AG08395 (cell line): ENCODE data around the gene STARD10.
"Not testable (repeated sequence)": the region's sequence is repeated elsewhere in the genome, so short reads cannot be mapped to it uniquely, and the experiment has no call there.

ENCODE experiments used
- DNase-seq: peaks from one replicate; pipeline ENCODE4 v3.0.0; 2012; ENCODE audit warnings: mixed read lengths, low spot score

Gene STARD10, protein sequence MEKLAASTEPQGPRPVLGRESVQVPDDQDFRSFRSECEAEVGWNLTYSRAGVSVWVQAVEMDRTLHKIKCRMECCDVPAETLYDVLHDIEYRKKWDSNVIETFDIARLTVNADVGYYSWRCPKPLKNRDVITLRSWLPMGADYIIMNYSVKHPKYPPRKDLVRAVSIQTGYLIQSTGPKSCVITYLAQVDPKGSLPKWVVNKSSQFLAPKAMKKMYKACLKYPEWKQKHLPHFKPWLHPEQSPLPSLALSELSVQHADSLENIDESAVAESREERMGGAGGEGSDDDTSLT

DNA sequence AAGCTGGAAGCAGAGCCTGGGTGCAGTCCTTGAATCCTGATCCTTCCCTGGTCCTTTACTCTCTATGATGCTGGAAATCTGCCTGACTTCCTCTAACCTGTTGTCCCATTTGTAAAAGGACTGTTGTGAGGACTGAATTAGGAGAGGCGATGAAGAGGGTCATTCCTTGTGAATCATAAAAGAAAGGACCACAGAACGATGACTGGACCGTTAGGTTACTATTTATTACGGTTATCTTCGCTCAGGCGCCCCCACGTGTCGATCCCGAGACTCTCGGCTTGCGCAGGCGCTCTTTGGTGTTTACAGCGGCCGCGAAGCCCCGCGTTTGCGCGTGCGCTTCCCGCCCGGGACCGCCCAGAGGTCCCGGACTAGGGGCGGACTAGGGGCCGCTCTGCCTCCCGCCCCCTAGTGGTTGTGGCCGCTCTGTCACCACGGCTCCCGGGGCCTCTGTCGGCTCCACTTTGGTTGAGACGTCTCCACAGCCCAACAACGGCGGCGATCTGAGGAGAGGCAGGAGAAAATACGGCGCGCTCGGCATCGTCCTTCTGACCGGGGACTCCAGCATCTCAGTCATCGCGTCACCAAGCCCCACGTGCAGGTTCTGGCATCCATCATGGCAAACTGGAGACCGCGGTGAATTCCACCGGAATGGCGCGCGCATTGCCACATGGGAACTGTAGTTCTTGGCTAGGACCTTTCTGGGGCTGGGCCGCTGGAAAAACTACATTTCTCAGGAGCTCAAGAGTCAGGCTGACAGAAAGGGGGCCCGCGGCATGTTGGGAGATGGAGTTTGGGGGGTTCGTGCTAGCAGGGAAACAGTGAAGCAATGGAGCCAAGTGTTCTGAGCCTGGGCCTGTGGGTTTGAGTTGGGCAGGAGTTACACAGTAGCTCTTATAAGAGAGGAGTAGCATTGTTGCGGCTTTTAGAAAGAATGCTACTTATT lies at the start of gene STARD10:
TSS of gene STARD10 (minus strand) at position 623 of the 943 bp plus-strand sequence. CDS start 12,866 bp downstream, outside the sequence.
- peak; percentile 100 for DNase-seq

DNA sequence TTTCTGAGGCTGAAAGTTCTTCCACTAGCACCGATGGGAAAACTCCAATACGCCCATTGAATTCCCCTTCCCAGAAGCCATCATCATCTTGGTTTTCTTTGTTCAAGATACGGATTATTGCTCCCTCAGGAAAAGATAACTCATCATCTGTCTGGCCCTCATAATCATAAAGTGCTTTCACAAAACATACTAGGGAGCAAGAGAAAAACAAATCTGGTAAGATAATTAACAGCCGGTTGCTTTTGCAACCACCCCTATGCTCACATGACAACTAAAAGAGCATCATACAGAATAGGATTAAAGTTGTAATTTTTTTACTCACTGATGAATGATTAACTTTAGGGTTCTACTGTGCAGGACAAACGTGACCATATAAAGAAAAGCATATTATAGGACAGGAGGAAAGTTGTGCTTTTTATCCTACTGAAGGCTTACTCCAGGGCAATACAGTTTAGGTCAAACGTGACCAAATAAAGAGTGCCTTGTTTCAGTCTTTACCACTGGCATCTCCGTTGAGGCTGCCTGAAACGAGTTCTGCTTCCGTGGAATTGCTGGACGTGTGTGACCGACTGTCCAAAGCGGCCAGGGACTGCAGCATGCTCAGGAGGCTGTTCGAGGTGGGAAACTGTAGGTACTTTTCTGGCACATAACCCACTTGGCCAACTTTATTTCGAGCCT lies 48.9 kb upstream of the STARD10 start:
- DNase-seq = no peak

DNA sequence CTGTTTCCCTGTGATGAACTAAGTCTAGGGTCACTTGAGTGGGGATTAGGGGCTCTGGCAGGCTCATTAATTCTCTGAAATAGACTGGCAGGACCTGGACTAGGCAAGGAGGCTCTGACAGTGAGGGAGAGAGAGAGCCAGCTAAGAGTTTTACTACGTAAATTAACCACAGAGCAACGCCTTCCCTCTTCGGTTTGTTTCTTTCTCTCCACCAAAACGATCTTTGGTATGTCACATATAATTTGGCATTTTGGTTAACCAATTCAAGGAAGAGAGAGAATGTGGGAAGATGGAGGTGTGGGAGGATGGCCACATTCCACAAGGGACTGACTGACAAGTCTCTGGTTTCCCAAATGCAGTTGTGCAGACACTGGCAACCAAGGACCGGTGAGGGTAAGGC lies 48.3 kb upstream of the STARD10 start:
- no peak for DNase-seq

DNA sequence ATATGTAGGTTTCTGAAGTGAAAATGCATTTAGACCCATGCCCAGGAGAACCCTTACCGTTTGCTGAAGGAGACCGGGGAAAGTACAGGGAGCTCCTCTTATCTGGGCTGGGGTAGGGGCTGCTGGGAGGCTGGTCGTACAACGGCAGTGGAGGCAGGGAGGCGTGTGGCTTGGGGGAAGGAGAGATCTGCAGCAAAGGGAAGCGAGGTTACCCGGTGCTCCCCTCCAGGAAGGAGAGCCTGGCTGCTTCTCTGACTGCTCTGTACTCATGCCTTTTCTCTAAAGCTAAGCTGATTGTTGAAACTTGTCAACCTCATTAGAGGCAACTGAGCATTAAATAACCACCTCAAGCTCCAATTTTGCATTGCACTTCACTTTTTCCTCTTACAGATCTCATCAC lies 47.5 kb upstream of the STARD10 start:
- DNase-seq = no peak

DNA sequence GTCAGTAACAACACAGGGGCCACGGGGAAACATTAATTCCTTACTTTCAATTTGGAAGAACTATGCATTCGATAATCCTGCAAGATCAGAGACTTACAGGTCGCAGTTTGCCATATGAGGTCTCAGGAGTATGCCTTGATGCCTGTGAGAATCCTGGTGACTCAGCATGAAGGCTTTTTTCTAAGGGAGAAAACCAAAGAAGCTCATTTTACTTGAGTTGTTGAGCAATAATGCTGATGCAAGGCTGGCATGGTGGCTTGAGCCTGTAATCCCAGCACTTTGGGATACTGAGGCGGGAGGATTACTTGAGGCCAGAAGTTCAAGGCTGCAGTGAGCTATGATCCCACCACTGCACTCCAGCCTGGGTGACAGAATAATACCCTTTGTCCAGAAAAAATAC lies 46.9 kb upstream of the STARD10 start:
- peak; percentile 69 for DNase-seq

DNA sequence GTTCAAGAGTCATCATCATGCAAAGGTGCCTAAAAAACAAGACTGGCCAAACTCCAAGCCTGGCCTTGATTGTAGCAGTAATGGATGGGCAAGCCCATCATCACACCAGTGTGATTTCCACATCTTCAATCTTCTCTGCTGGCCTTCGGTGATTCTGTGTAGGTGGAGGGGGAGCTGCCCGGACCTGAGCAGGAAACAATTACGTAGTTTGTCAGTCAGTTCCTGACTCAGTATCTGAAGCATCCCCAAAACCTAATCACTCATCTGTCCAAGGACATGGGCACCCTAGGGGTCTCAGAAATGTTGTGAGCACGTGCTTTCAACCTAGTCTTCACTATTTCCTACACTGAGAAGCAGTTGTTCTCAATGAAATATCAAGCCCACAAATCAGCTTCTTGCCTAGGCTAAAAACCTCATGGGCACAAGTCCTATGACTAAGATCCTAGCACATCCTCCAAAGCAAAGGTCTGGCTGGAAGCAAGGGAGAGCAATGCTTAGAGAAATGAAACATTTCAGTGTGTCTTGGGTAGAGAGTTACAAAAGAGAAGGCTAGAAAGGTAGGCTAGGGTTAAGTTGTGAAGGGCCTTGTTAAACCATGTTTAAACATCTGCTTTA lies 45.0 kb upstream of the STARD10 start:
- DNase-seq = no peak

DNA sequence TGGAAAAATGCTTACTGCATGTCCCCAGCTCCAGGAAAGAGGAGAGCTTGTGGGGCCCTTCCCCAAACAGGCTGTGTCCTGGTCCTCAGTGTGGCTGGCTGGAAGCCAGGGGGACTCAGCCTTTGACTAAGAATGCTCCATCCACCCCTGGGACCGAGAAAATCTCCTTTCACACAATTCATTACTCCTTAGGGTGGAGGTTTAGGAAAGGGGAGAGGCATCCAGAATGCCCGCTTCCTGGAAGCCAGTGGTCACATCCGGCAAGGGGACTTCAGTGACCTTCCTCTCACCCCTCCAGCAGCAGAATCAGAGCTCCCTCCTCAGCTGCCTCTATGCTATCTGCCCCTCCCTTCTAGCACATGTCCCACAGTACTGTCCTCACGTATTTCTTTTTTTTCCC lies 42.3 kb upstream of the STARD10 start:
- DNase-seq = no peak

DNA sequence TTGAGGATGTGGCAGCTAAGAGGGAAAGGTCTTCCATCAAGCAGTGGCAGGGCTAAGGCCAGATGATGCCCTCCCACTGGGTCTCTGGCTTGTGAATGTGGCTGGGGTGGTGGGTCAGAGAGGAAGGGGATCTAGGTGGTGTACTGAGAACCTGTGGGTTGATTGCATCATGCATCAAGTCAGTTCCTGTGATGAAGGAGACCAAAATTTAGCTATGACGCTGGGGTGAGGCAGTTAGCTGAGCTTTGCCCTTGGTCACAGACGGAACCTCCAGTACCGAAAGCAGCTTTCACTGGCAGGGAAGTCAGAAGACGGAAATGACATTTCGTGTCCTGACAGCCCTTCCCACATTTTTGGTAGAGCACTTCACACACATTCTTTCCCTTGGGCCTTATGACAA lies 41.1 kb upstream of the STARD10 start:
- DNase-seq = no peak

DNA sequence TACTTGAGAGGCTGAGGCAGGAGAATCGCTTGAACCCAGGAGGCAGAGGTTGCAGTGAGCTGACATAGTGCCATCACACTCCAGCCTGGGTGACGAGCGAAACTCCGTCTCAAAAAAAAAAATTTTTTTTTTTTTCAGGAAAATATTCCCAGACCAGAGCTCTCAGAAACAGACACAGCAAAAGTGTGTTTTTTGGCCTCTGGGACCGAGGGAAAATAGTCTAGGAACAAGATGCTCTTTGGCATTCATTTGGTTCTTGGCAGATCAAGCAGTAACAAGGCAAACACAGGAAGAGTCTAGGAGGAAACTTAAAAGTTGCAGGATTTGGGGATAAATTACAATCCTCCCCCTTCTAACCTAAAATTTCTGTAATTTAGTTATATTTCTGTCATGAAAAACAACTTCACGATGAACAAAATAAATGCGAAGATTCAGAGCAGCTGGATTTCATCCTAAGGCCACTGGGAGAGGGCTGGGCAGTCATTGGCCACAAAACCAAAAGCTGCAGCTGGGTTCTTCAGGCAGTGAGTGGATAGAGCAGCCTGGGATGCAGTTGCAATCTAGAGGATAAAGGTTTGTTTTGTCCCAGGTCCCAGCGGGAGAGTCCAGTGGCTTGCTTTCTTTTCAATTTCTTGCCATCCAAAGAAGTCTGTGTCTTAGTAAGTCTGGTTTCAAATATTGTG lies 40.1 kb upstream of the STARD10 start:
- no peak for DNase-seq

DNA sequence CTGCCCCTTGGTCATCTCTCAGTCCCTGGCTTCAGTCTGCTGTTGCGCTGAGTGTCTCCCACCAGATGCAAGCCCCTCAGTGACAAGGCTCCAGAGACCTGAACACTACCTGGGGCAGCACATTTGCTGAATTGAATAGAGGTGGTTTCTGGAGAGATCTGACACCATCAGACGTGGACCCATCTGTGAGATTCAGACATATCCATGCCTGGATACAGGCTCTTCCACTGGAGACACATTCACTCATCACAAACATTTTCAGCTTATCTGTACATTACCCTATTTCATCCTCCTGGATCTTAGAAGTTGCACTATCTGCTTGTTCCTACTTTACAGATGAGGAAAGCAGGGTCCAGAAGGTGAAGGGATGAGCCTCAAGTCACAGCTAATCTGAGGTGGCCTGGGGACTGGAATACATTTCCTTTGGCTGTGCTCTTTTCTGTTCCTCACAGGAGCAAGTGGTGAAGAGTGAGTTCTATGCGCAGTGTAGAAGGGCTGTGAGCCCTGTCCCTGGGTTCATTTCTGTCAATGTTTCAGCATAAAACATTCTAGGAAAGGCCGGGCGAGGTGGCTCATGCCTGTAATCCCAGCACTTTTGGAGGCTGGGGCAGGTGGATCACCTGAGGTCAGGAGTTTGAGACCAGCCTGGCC lies 39.4 kb upstream of the STARD10 start:
- no peak for DNase-seq

DNA sequence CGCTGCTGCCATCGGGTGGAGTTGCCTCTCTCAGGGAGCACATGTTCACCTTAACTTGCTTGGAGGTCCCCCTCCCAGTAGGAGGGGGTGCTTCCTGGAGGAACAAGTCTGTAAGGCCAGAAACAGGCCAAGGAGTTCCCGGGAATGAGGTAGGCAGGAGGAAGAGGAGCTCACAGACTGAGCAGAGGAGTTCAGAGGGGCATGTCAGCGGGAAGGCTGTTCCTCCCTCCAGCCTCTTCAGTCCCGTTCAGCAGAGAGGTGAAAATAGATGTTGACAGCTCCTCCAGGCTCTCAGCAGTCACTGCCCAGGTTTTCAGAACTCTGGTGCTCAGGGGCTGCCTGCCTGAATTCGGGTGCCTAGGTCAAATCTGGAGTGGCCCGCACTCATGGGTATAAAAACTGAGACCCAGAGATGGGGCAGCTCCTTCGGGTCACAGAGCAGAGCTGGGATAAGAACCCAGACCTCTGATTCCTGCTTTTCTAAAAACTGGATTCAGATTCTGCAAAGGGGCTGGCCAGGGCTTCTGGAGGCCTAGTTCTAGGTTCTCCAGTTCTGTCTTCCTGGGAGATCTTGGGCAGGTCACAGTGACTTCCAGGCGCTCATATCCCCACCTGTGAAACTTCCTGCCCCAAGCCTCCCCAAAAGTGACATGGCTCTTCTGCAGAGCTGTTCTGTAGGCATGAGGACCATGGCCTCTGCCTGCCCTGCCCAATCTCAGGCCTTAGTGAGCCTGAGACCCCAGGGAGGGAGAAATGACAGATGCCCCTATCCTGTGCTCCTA lies 38.6 kb upstream of the STARD10 start:
- DNase-seq = no peak

DNA sequence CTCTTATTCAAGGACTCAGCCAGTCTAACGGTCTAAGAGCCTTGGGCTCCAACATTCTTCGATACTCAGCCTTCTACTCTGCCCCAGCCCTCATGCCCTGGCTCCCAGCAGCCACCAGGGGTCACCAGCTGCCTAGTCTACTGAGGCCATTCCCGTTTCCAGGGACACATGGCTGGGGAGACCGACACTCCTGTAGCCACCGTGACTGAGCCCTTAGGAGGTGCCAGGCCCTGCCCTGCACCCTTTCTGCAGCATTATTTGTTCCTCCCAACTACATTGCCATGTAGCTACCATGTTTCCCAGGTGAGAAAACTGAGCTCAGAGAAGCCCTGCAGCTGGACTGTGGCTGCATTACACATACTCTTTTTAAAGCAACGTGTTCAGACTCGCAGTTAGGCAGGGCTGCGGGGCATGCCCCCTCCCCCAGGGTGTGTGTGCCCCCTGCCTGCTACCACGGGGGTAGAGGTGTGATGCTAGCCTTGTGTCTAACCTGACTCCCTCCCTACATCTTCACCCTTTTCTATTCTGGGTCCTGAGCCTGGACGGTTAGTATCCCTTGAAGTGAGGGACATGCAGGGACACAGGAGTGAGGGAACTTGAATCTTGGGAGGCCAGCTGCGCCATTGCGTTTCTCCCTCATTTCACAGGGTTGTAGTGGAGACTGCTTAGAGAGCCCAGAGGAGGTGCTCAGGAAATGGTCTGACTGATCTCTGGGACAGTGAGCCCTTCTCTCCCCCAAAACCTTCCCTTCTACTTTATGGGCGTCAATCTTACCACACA lies 37.9 kb upstream of the STARD10 start:
- DNase-seq = peak; percentile 79

DNA sequence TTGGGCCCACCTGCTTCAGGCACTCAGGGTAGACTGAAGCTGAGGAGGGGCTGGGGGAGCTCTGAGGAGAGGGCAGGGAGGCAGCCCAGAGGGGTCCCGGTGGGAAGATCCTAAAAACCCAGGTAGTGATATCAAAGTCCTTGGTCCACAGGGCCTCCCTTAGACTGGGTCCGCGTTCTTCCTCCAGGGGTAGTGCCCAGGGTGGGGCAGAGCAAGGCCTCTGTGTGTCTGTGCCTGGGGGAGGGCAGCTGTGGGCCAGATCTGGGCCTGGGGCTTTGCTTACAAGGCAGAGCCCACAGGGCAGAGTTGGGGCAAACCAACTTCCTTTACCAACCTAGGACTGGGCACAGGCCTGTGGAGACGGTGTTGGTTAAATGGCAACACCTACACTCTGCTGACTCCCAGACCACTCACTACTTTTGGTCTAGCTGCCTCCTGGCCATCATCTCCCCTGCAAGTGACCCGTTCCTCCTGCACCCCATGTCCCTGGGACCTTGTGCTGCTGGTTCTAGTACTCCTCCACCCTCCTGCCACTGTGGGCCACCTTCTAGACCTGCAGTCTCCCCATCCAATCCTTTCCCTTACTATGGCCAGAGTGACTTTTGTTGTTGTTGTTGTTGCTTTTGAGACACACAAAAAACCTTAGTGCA lies 36.2 kb upstream of the STARD10 start:
- no peak for DNase-seq

DNA sequence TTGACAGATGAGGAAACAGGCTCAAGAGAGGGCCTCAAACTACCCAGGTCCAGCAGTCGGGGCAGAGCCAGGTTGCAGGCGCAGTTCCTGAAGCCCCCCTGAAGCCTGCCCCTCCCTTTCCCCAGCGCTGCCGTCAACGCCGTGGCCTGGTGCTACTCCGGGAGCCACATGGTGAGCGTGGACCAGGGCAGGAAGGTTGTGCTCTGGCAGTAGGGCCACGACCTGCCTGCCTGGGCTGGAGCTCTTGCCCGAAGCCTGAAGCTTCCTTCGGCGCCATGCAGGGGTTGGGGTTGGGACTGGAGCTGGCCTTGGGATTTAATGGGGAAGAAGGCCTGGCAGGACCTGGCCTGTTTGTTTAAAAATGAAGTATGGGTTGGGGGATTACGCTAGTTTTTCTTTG lies 35.3 kb upstream of the STARD10 start:
- no peak for DNase-seq

DNA sequence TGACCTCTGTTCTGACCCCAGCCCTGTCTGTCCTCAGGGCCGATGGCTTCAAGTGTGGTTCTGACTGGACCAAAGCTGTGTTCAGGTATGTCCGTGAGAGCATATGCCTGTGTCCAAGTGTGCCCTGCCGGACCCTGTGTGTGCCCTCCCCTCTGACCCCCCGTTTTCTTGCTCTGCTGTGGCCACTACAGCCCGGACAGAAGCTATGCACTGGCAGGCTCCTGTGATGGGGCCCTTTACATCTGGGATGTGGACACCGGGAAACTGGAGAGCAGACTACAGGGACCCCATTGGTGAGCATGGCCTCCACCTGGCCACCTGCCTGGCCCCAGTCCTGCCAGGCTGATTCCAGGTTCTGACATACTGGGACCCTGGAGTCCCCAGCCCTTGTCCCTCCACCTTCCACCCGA lies 34.9 kb upstream of the STARD10 start:
- no peak for DNase-seq

DNA sequence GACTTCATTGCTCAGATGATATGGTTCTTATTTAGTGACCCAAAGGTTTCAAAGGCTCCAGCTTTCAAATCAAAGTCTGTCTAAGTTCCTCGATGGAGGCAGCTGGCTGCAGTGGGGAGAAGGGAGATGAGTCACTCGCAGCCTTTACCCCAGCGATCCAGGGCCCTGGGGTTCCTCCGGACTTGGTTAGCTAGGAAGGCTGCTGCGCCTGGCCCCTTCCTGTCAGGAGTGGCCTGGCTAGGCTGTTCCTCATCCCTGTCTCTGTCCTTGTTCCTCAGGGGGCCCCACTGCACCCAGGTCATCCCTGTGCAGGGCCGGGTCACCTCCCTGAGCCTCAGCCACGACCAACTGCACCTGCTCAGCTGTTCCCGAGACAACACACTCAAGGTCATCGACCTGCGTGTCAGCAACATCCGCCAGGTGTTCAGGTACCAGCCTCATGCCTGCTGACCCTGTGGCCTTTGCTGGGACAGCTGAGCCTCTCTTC lies 34.3 kb upstream of the STARD10 start:
- DNase-seq = peak; percentile 66

DNA sequence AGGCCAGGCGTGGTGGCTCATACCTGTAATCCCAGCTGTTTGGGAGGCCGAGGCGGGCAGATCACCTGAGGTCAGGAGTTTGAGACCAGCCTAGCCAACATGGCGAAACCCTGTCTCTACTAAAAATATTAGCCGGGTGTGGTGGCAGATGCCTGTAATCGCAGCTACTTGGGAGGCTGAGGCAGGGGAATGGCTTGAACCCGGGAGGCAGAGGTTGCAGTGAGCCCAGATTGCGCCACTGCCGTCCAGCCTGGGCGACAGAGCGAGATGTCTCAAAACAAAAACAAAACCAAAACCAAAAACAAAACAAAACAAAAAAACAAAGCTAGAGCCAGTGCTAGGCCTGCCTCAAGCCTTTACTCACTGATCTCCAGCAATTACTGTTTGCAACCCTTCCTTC lies 33.8 kb upstream of the STARD10 start:
- DNase-seq = not testable (repeated sequence)

DNA sequence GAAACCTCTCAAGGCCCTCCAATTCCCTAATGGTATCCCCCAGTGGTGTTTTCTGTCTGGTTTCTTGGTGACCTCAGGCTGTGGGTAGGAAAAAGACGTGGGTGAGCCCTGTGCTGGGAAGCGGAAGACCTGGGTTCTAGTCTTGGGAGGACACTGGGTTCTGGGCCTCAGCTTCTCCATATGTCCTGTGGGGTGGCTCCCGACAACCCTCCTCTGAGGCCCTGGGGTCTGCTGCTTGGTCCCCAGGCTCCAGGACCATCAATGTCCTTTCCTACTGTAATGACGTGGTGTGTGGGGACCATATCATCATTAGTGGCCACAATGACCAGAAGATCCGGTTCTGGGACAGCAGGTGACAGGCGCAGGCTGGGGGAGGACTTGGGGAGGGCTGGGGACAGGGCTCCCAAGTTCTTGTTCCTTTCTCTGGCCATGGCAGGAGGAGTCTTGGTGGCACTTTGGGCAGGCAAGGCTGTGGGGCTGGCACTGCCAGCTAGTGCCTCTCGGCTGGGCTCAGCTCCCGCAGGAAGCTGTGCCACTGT lies 33.2 kb upstream of the STARD10 start:
- no peak for DNase-seq
